GM18867 (cell line): ENCODE results near the gene TNS1.
"Not testable (repeated sequence)": the region's sequence is repeated elsewhere in the genome, so short reads cannot be mapped to it uniquely, and the experiment has no call there.

Source experiments
- ATAC-seq: cut with Tn5 transposase; IDR thresholded peaks from one replicate; pipeline ENCODE4 v1.9.1; 2021; ENCODE audit warnings: mild to moderate bottlenecking, moderate library complexity; ENCODE audit not compliant: unreplicated experiment

Gene TNS1

DNA sequence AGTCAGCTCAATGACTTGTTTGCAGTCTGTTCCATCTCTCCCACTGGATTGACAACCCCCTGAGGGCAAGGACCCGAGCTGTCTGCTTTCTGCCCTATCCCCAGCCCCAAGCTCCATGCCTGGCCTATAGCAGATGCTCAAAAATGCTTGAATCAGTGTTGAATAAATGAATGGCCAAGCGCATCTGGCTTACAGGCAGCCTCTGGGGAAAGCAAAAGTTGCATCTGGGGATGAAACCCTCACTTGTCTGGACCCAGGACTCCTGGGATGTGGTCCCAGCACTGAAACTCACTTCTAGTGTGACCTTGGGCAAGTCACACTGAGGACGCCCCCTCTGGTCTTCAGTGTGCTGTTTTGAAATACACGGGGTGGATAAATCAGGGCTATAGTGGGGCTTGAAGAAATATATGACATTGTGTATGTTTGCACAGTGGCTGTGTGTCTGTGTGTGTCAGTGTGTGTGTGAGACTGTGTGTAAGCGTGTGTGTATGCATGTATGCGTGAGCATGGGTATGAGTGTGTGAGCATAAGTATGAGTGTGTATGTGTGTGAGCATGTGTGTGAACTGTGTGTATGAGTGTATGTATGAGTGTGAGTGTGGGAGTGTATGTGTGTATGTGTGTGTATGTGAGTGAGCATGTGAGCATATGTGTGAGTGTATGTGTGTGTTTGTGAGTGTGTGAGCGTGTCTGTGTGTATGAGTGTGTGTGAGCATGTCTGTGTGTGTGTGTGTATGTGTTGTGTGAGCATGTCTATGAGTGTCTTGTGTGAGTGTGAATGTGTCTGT, 27.8 kb upstream of the TNS1 start:
- ATAC-seq, result no peak

- ATAC-seq, result no peak
These were observed 26.9 kb upstream of the TNS1 start for GRCh38 chr2:218029366-218030360.

DNA sequence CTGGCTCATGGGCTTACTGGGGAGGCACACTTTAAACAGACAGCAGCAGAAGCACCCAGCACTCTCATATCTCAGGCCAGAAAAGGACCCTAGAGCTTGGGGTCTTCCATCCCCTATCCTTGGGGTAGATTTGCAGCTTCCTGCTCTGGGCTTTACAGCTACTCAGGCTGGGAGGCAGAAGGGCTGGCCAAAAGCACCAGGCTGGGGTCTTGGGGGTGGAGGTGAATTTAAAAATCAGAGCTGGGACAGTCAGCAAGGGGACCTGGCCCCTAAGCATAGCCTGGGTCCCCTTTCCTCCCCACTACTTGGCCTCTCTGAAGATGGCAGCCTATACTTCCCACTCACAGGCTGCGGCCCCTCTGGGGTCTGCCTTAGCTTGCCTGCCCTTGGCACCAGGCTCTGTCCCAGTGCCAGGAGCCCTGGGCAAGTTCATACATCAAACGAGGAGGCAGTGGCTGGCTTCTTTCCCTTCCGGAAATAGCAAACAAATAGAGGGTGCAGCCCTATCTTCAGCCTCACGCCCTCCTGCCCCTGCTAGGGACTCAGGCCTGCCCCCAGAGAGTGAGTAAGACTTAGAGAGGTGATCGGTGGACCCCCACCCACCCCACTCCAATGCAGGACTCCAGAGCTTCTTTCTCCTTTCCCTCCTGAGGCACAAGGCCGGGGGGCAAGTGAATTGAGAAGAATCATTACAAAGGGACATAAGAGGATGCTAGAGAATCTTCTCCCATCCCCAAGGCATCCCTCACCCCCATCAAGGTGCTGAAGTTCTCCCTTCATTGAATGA, 26.0 kb upstream of the TNS1 start:
- ATAC-seq, result no peak

DNA sequence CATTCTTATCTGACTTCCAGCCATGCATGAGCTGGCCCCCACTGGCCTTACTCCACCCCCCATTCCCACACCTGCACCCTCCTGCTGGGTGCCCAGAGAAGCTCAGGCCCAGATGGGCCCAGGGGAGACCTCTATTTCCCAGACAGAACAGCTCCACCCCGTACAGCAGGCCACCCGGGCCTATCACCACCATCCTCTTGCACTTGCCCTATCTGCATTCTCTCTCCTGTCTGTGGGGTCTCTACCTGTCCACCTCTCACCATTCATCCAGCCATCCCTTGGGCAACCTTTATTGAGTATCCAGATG, 25.3 kb upstream of the TNS1 start:
- ATAC-seq, result no peak

DNA sequence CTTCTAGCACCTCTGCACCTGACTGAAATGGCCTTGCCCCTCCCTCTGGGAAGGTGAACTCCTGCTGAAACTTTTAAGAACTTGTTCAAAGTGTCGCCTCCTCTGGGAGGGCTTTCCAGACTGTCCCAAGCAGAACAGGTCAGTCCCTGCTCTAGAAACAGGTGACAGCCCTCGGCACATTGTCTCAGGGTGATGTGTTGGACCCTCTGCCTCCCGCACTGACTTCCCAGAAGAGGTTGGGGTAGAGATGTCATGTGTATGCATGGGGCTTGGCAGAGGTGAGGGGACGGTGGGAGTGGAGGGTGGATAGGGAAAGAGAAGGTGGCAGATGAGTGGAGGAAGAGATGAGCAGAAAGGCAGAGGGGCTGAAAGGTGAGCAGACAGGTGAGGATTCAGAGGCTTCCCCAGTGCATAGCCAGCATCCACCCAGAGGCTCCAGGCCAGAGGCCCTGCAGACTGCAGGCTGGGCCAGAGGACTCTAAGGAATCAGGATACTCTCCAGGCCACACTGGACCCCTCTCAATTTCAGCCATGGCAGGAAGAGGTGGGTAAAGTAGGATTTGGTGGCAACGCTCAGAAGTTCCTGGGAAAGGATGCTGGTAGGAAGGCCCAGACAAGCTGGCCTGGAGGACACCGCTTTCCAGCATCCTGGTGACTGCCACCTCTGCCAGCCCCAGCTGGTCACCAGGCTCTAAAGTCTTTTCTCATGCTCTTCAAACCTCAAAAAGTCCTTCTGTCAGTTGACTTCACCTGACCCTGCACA, 24.8 kb upstream of the TNS1 start:
- no peak for ATAC-seq

- ATAC-seq, result no peak
These were observed 24.1 kb upstream of the TNS1 start for GRCh38 chr2:218026676-218027425.

GRCh38 chr2:218026244-218026643, 23.4 kb upstream of the TNS1 start:
- ATAC-seq, result no peak

- ATAC-seq, result no peak
These were observed 22.1 kb upstream of the TNS1 start for GRCh38 chr2:218024871-218025270.

- ATAC-seq, result no peak
These were observed 21.5 kb upstream of the TNS1 start for GRCh38 chr2:218024336-218024735.

DNA sequence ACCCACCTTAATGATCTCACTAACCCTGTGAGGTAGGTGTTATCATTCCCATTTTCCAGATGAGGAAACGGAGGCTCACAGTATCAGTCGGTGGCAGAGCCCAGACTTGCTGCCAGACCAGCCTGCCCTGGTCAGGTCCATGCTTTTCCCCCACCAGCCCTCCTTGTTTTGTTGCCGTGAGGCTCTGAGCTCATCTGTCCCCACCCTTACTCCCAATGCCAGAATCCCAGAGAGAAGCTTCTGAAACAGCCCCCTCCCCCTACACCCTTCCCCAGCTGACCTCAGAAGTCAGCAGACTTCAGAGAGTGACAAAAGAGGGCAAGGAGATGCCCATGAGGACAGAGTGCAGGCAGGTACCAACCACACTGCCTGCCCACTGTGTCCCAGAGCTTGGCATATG, 20.8 kb upstream of the TNS1 start:
- no peak for ATAC-seq

GRCh38 chr2:218022851-218023530, 20.2 kb upstream of the TNS1 start:
- ATAC-seq, result no peak

DNA sequence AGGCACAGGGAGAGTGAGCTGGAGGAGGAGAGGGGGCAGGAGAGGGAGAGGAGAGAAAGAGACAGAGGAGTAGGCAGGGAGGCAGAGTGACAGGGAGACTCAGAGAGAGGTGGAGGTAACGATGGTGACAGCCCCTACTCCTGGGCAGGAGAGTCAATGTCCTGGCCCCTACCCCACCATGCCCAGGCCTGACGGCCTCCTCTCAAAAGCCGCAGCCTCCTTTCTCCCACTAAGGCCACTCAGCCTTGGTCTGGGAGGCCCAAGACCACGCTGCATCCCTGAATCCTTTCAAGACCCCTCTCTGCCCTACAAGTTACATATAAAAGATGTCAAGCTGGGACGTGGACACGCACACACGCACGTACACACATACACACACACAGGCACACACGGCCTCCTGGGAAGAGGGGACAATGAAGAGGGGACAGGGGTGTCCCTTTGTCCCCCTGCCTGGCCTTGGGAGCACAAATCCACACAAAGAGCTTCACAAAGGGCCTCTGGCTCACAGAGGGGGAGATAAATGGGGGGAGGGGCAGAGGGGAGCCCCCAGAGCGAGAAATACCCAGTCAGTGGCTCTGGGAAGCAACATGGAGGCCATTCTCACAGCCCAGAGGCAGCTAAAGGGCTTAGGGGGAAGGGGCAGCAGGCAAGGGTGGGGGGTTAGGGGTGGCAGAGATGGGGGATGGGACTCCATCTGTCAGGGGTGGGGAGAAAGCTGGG, 19.5 kb upstream of the TNS1 start:
- no peak for ATAC-seq

DNA sequence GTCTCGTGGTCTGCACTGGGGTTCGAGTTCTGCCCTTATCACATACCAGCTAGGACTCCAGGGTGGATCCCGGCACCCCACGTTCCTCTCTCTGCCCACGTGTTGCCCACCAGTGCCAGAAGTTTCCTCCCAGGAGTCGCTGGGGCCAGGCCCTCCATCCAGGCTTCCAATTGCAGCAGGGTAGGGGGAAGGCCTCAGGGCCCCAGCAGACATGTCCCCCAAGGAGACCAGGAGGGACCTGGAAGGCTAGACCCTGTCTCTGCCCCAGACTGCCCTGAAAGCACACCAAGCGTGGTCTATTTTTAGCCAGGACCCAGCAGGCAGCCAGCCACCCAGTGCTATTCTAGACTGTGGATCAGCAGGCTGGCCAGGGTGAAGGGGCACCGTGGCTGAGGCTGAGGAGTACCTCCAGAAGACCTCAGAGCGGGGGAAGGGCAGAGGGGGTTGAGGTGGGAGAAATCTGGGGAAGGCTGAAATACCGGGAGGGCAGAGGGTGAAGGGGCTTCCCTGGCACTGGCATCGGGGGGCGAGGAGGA, 18.8 kb upstream of the TNS1 start:
- ATAC-seq, result no peak

DNA sequence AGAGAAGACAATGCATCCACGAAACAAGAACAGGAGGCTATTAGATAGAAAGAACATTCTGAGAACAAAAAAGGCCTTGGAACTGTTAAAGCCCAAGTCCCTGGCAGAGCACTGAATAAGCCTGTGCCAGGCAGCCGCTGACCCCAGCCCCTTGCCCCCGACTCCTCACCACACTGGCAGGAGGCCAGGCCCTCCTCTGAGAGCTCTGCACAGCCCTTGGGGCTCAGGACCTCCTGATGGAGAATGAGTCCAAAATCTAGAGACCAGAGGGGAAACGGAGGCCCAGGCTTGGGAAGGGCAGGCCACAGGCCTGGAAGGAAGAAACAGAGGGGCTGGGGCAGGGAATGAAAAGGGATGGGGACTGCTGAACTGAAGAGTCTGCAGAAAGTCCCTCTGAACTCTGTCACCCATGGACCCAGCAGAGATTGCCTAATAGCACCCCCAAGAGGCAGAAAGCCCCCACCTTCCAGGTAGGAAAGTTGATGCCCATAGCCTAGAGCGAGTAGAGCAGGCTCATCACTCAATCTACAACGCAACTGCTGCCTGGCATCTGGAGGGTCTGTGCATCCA, 18.3 kb upstream of the TNS1 start:
- no peak for ATAC-seq

GRCh38 chr2:218020281-218020680, 17.5 kb upstream of the TNS1 start:
- ATAC-seq, result no peak

DNA sequence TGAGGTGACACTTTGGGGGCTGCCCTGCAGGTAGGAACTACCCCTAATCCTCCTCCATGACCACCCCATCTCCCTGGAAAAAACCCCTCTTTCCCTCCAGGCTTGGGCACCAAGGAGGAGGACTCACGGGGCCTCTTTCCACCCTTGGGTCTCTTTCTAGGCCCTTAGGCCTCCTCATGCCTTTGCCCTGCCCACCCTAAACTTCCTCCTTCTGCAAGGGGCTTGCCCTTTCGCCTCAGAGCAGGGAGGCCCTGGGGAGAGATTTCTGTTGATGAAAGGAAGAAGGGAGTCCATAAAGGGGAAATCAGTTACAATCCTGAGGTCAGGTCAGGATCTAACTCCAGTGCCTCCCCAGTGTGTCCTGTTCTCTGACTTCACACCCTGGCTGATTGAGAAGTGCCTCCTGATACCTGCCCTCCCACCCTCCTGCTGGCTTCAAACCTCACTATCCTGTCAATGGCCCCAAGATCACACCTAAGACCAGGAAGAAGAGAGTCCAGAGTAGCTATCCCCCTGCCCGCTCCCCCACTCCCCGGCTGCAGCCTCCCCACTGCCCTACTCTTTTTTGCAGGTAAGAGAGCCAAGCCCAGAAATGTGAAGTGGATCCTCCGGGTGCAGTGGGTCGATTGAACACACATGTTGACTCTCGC, 16.7 kb upstream of the TNS1 start:
- no peak for ATAC-seq

- ATAC-seq, result not testable (repeated sequence)
These were observed 16.0 kb upstream of the TNS1 start for GRCh38 chr2:218018842-218019125.
